GM12873 (cell line): ENCODE measurements around the gene BPIFA3.

ENCODE experiments used
- CTCF ChIP-seq: IDR thresholded peaks from 2 replicates; pipeline ENCODE4 v1.5.1; 2012; ENCODE audit warnings: low read depth, mild to moderate bottlenecking, moderate library complexity, low read length, control low read depth; ENCODE audit not compliant: insufficient read depth; ENCODE audit errors: missing control alignments

BPIFA3 gene

GRCh38 chr20:33275871-33276270 lies 58.7 kb downstream of the BPIFA3 start:
- no peak for TF ChIP-seq CTCF

GRCh38 chr20:33276303-33277113 lies 59.4 kb downstream of the BPIFA3 start:
- TF ChIP-seq CTCF: no peak
